CD4-positive, alpha-beta T cell (primary cell): ENCODE results near the gene SPATA2L. TPM values are rescaled to one million over a fixed set of nuclear protein-coding genes. Genes with fewer than 3 reads are reported as not detected.
A peak's percentile ranks its signal among the peaks of the same experiment; 100 is the strongest.

ENCODE experiments used
- ATAC-seq: fragments of 200-7000 bp; cut with Tn5 transposase; one replicate; pipeline ENCODE4 v1.10.0; 2022; ENCODE audit warnings: mild to moderate bottlenecking; ENCODE audit not compliant: poor library complexity
- CTCF ChIA-PET: fragments of 350-600 bp; sonication (Branson Sonifier 250); formaldehyde crosslinking; loops from one replicate; lab custom pipeline; 2021; ENCODE audit warnings: antibody characterized with exemption, inconsistent platforms; lab: Charles Lee
- POLR2A ChIA-PET: fragments of 350-600 bp; sonication (Branson Sonifier 250); formaldehyde crosslinking; loops from one replicate; lab custom pipeline; 2021; ENCODE audit warnings: antibody characterized with exemption, inconsistent platforms; lab: Charles Lee
- DNase-seq, 14 experiments: peaks; one replicate each; pipeline ENCODE4 v3.0.0-alpha.2; 2013 to 2020; ENCODE audit warnings: mixed read lengths in 2 of 14
- H3K27ac ChIP-seq, 2 donors: one replicate each; pipeline versions ENCODE4 v1.5.1 to v1.7.0; 2013; ENCODE audit warnings: low read length in 2 of 2, low read depth in 1 of 2, mild to moderate bottlenecking in 1 of 2
- H3K27me3 ChIP-seq, 2 experiments: 1 replicate in 1 of 2; 2 replicates in 1 of 2; pipeline versions ENCODE4 v1.6.1 to v1.7.0; 2013; ENCODE audit warnings: low read length in 2 of 2, control low read depth in 1 of 2, mild to moderate bottlenecking in 1 of 2, moderate library complexity in 1 of 2; ENCODE audit not compliant: insufficient read depth in 2 of 2, control insufficient read depth in 1 of 2
- H3K36me3 ChIP-seq: one replicate; pipeline ENCODE4 v1.6.1; 2013; ENCODE audit warnings: low read length, control low read depth; ENCODE audit not compliant: insufficient read depth
- H3K4me1 ChIP-seq: one replicate; pipeline ENCODE4 v1.6.1; 2013; ENCODE audit warnings: low read length, control low read depth; ENCODE audit not compliant: insufficient read depth
- H3K4me3 ChIP-seq: one replicate; pipeline ENCODE4 v1.5.1; 2013; ENCODE audit warnings: mild to moderate bottlenecking, low read length, moderate library complexity
- H3K9me3 ChIP-seq, 2 experiments: 1 replicate in 1 of 2; 2 replicates in 1 of 2; pipeline versions ENCODE4 v1.6.1 to v1.7.0; 2013; ENCODE audit warnings: low read length in 2 of 2, mild to moderate bottlenecking in 2 of 2, control low read depth in 1 of 2, moderate library complexity in 1 of 2; ENCODE audit not compliant: control insufficient read depth in 1 of 2, insufficient read depth in 1 of 2
- H3K27ac Mint-ChIP-seq: one replicate; pipeline ENCODE4 v1.8.0; 2020; ENCODE audit warnings: mixed read lengths
- H3K27me3 Mint-ChIP-seq: one replicate; pipeline ENCODE4 v1.8.0; 2021; ENCODE audit warnings: mixed read lengths
- H3K36me3 Mint-ChIP-seq: one replicate; pipeline ENCODE4 v1.8.0; 2021; ENCODE audit warnings: low read depth, mixed read lengths
- H3K4me1 Mint-ChIP-seq: one replicate; pipeline ENCODE4 v1.8.0; 2021; ENCODE audit warnings: low read depth, mixed read lengths
- H3K4me3 Mint-ChIP-seq: one replicate; pipeline ENCODE4 v1.8.0; 2020; ENCODE audit warnings: mild to moderate bottlenecking, mixed read lengths
- H3K9me3 Mint-ChIP-seq: one replicate; pipeline ENCODE4 v1.8.0; 2020; ENCODE audit warnings: mixed read lengths
- intact Hi-C, 2 experiments: fragments of 100-400 bp; cut with DNase I in 1 of 2; cut with micrococcal nuclease in 1 of 2; formaldehyde crosslinking; loops; one replicate each; pipeline versions ENCODE4 v1.15.1 to v1.9.0; 2023 to 2025; cut with DNase I, micrococcal nuclease
- total RNA-seq, 174 experiments: library from RNA in 2 of 174; stranded (reverse) in 2 of 174; gene quantifications; one replicate each; pipeline ENCODE4 v1.2.3 and lab custom pipeline; 2021 to 2026
- TF ChIP-seq, protein P1 (sequence below): fragments of 200-600 bp; IDR thresholded peaks from one replicate; pipeline ENCODE4 v1.8.0; 2022; ENCODE audit warnings: antibody characterized with exemption, mild to moderate bottlenecking

SPATA2L gene
- total RNA-seq, 2 experiments from 2014 or later = 26.1 to 28.3 TPM

DNA sequence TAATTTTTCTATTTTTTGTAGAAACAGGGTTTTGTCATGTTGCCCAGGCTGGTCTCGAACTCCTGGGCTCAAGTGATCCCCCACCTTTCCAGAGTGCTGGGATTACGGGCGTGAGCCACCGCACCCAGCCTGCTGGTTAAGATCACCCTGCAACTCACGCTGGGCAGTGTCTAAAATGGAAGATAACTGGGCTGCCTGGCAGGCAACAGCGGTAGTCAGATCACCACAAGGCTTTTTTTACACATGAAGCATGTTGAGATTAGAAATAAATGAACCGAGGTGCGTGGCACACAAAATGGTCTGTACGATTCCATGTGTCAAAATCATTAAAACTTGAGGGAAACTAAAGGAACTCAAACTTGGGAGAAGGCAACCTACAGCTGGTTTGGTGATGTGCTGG, 46.6 kb upstream of the SPATA2L start:
- H3K4me1 ChIP-seq = peaks cover 41% of the 10 kb centered on the region
- H3K4me3 ChIP-seq = no peak overlapping the region
- Mint-ChIP-seq H3K4me3 (no peak overlapping the region), H3K36me3 (no peaks in the 10 kb centered on the region), H3K27ac (no peak overlapping the region), H3K9me3 (no peaks in the 10 kb centered on the region), H3K27me3 (no peaks in the 10 kb centered on the region), H3K4me1 (peaks cover 11% of the 10 kb centered on the region)
- DNase-seq (no peak), ATAC-seq (no peak)
- POLR2A ChIA-PET = interaction anchor here (1.0 to 1.5 kb wide), 3 partner anchors 13 to 125 kb away, joined by 3 to 6 read pairs (median 3); partner anchors contain the start of gene TCF25
- no peaks in the 10 kb centered on the region for H3K9me3 ChIP-seq
- TF ChIP-seq, protein P1, sequence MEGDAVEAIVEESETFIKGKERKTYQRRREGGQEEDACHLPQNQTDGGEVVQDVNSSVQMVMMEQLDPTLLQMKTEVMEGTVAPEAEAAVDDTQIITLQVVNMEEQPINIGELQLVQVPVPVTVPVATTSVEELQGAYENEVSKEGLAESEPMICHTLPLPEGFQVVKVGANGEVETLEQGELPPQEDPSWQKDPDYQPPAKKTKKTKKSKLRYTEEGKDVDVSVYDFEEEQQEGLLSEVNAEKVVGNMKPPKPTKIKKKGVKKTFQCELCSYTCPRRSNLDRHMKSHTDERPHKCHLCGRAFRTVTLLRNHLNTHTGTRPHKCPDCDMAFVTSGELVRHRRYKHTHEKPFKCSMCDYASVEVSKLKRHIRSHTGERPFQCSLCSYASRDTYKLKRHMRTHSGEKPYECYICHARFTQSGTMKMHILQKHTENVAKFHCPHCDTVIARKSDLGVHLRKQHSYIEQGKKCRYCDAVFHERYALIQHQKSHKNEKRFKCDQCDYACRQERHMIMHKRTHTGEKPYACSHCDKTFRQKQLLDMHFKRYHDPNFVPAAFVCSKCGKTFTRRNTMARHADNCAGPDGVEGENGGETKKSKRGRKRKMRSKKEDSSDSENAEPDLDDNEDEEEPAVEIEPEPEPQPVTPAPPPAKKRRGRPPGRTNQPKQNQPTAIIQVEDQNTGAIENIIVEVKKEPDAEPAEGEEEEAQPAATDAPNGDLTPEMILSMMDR = no peak
- no peak overlapping the region for H3K27ac ChIP-seq
- CTCF ChIA-PET = no interaction called here
- H3K36me3 ChIP-seq = peaks cover 14% of the 10 kb centered on the region
- intact Hi-C loops = loop anchor here in 1 of 2 experiments (5.0 kb wide), 1 partner anchor 34 kb away; no protein-coding TSS in a partner anchor
- H3K27me3 ChIP-seq = no peaks in the 10 kb centered on the region

GRCh38 chr16:89746043-89746442, 44.5 kb upstream of the SPATA2L start:
- TF ChIP-seq, protein P1 = no peak
- Mint-ChIP-seq H3K4me1 (peaks cover 16% of the 10 kb centered on the region), H3K27ac (peak overlapping the region; percentile 51), H3K4me3 (no peak overlapping the region), H3K9me3 (no peaks in the 10 kb centered on the region), H3K36me3 (peaks cover 11% of the 10 kb centered on the region), H3K27me3 (no peaks in the 10 kb centered on the region)
- H3K27me3 ChIP-seq = no peaks in the 10 kb centered on the region
- intact Hi-C loops = loop anchor here in 1 of 2 experiments (5.0 kb wide), 1 partner anchor 36 kb away; no protein-coding TSS in a partner anchor
- ChIA-PET POLR2A (interaction anchor here (0.8 to 1.2 kb wide), 2 partner anchors 15 to 23 kb away, joined by 3 read pairs; no protein-coding TSS in a partner anchor), CTCF (no interaction called here)
- H3K27ac ChIP-seq = no peak overlapping the region
- H3K4me1 ChIP-seq = peaks cover 48% of the 10 kb centered on the region
- H3K36me3 ChIP-seq = peaks cover 23% of the 10 kb centered on the region
- DNase-seq = no peak
- no peaks in the 10 kb centered on the region for H3K9me3 ChIP-seq
- no peak overlapping the region for H3K4me3 ChIP-seq
- no peak for ATAC-seq

DNA sequence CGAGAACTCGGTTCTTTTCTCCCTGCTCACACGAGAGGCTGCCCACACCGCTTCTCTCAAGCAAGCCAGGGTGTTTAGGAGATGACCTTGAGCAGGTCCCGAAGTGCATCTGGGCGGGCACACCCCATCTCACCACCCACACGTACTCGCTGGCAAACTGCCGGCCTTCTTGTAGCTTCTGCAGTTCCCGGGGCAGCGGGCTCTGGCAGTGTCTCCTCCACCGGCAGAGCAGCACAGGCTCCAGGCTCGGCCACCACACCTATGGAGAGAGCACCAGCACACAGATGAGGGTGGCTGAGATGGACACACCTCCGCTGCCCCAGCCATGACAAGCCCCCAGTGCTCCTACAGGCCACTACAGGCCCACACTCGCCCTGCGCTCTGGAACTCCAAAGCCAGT, 43.3 kb upstream of the SPATA2L start:
- TF ChIP-seq, protein P1 = no peak
- ATAC-seq = no peak
- H3K4me1 ChIP-seq = peaks cover 47% of the 10 kb centered on the region
- CTCF ChIA-PET = interaction anchor here (1.0 to 1.7 kb wide), 2 partner anchors 16 to 18 kb away, joined by 4 to 5 read pairs; no protein-coding TSS in a partner anchor
- H3K4me3 ChIP-seq = no peak overlapping the region
- no peaks in the 10 kb centered on the region for H3K27me3 ChIP-seq
- H3K9me3 Mint-ChIP-seq = no peaks in the 10 kb centered on the region
- intact Hi-C loops = loop anchor here in 1 of 2 experiments (5.0 kb wide), 1 partner anchor 37 kb away; no protein-coding TSS in a partner anchor
- H3K36me3 Mint-ChIP-seq = peaks cover 24% of the 10 kb centered on the region
- no peak overlapping the region for H3K4me3 Mint-ChIP-seq
- peaks cover 31% of the 10 kb centered on the region for H3K36me3 ChIP-seq
- H3K9me3 ChIP-seq = no peaks in the 10 kb centered on the region
- POLR2A ChIA-PET = interaction anchor here (1.5 to 6.9 kb wide), 2 partner anchors 21 to 39 kb away, joined by 4 to 63 read pairs; no protein-coding TSS in a partner anchor
- no peaks in the 10 kb centered on the region for H3K27me3 Mint-ChIP-seq
- no peak overlapping the region for H3K27ac ChIP-seq
- H3K4me1 Mint-ChIP-seq = peaks cover 15% of the 10 kb centered on the region
- no peak for DNase-seq
- H3K27ac Mint-ChIP-seq = peak overlapping the region; percentile 14
